ENCODE results near the gene CLEC16A. TPM values are rescaled to one million over a fixed set of nuclear protein-coding genes. Genes with fewer than 3 reads are reported as not detected.

Gene CLEC16A
- total RNA-seq, 1 donor from 2014 or later, result 34.6 TPM

GRCh38 chr16:11165894-11166665 lies 221.7 kb downstream of the CLEC16A start:
- no peak for TF ChIP-seq CTCF (IDR thresholded peaks at IDR 0.05)
- DNase-seq (no peak), ATAC-seq (no peak)
- intact Hi-C loops (cut with DNase I), result no loop called here
- Histone ChIP-seq H3K27me3 (ENCODE audit: low read depth) (no peaks in the 10 kb centered on the region), H3K4me1 (no peaks in the 10 kb centered on the region), H3K27ac (no peak overlapping the region), H3K4me3 (no peak overlapping the region), H3K9me3 (no peaks in the 10 kb centered on the region), H3K36me3 (peaks cover 37% of the 10 kb centered on the region)

GRCh38 chr16:11167581-11167980 lies 223.2 kb downstream of the CLEC16A start:
- peaks cover 43% of the 10 kb centered on the region for H3K36me3 ChIP-seq
- no peak for ATAC-seq
- H3K27me3 ChIP-seq (ENCODE audit: low read depth), result no peaks in the 10 kb centered on the region
- H3K4me3 ChIP-seq, result no peak overlapping the region
- DNase-seq, result no peak
- intact Hi-C loops (cut with DNase I), result no loop called here
- H3K27ac ChIP-seq, result no peak overlapping the region
- no peaks in the 10 kb centered on the region for H3K9me3 ChIP-seq
- TF ChIP-seq CTCF (IDR thresholded peaks at IDR 0.05), result no peak
- no peaks in the 10 kb centered on the region for H3K4me1 ChIP-seq

GRCh38 chr16:11168386-11169051 lies 224.2 kb downstream of the CLEC16A start:
- no peak for TF ChIP-seq CTCF (IDR thresholded peaks at IDR 0.05)
- no peak overlapping the region for H3K4me3 ChIP-seq
- DNase-seq (no peak), ATAC-seq (no peak)
- intact Hi-C loops (cut with DNase I), result no loop called here
- H3K9me3 ChIP-seq, result no peaks in the 10 kb centered on the region
- H3K27ac ChIP-seq, result no peak overlapping the region
- peaks cover 46% of the 10 kb centered on the region for H3K36me3 ChIP-seq
- H3K4me1 ChIP-seq, result no peaks in the 10 kb centered on the region
- no peaks in the 10 kb centered on the region for H3K27me3 ChIP-seq (ENCODE audit: low read depth)

GRCh38 chr16:11169641-11170040 lies 225.3 kb downstream of the CLEC16A start:
- intact Hi-C loops (cut with DNase I), result no loop called here
- no peak for ATAC-seq
- TF ChIP-seq CTCF (IDR thresholded peaks at IDR 0.05), result no peak
- no peak for DNase-seq
- H3K9me3 ChIP-seq, result no peaks in the 10 kb centered on the region
- no peaks in the 10 kb centered on the region for H3K27me3 ChIP-seq (ENCODE audit: low read depth)
- H3K4me1 ChIP-seq, result no peaks in the 10 kb centered on the region
- peaks cover 52% of the 10 kb centered on the region for H3K36me3 ChIP-seq
- no peak overlapping the region for H3K27ac ChIP-seq
- no peak overlapping the region for H3K4me3 ChIP-seq

GRCh38 chr16:11170201-11170600 lies 225.8 kb downstream of the CLEC16A start:
- H3K4me1 ChIP-seq, result no peaks in the 10 kb centered on the region
- DNase-seq, result no peak
- H3K9me3 ChIP-seq, result no peaks in the 10 kb centered on the region
- H3K27me3 ChIP-seq (ENCODE audit: low read depth), result no peaks in the 10 kb centered on the region
- peaks cover 52% of the 10 kb centered on the region for H3K36me3 ChIP-seq
- intact Hi-C loops (cut with DNase I), result no loop called here
- H3K4me3 ChIP-seq, result no peak overlapping the region
- no peak for TF ChIP-seq CTCF (IDR thresholded peaks at IDR 0.05)
- no peak for ATAC-seq
- no peak overlapping the region for H3K27ac ChIP-seq

All from lower lobe of right lung (tissue), 2 donors.